Skeletal muscle tissue (tissue), 4 donors: ENCODE data around the gene LRRIQ4. TPM values are rescaled to one million over a fixed set of nuclear protein-coding genes. Genes with fewer than 3 reads are reported as not detected.

Source experiments
- H3K27ac ChIP-seq: one replicate; pipeline ENCODE4 v1.7.0; 2013; ENCODE audit warnings: mild to moderate bottlenecking, low read depth, low read length, inconsistent platforms
- H3K27me3 ChIP-seq, 3 donors: one replicate each; pipeline ENCODE4 v1.7.0; 2013; ENCODE audit warnings: low read length in 3 of 3; ENCODE audit not compliant: control insufficient read depth in 3 of 3, insufficient read depth in 3 of 3
- H3K36me3 ChIP-seq, 3 donors: one replicate each; pipeline ENCODE4 v1.7.0; 2013; ENCODE audit warnings: low read length in 3 of 3; ENCODE audit not compliant: control insufficient read depth in 3 of 3, insufficient read depth in 3 of 3
- H3K4me1 ChIP-seq, 3 donors: one replicate each; pipeline ENCODE4 v1.7.0; 2013; ENCODE audit warnings: low read length in 3 of 3, mild to moderate bottlenecking in 3 of 3; ENCODE audit not compliant: control insufficient read depth in 3 of 3, insufficient read depth in 3 of 3
- H3K4me3 ChIP-seq, 3 donors: one replicate each; pipeline ENCODE4 v1.7.0; 2013; ENCODE audit warnings: low read length in 3 of 3
- H3K9ac ChIP-seq, 3 donors: one replicate each; pipeline ENCODE4 v1.7.0; 2013; ENCODE audit warnings: low read length in 3 of 3, mild to moderate bottlenecking in 3 of 3, moderate library complexity in 2 of 3, low read depth in 1 of 3
- H3K9me3 ChIP-seq, 3 donors: one replicate each; pipeline ENCODE4 v1.7.0; 2013; ENCODE audit warnings: low read length in 3 of 3; ENCODE audit not compliant: control insufficient read depth in 3 of 3
- total RNA-seq: library from RNA; depleted of rRNA; stranded (reverse); fragments of >200 nt; gene quantifications from one replicate; pipeline ENCODE4 v1.2.3, GENCODE V29; 2014
- donor health status: Osteomylitis.

The LRRIQ4 gene
- not detected for total RNA-seq

GRCh38 chr3:169812332-169813235, at the start of gene LRRIQ4, which contains the start of gene LRRC34:
Gene LRRIQ4, plus strand, starts transcription at chr3:169812870. Its CDS starts 9,052 bp downstream, at chr3:169821922.
Gene LRRC34, minus strand, starts transcription at chr3:169812904. Its CDS starts 356 bp downstream, at chr3:169812548.
- H3K4me3 ChIP-seq, result peak within 1 kb of the TSS; percentile 65 to 73 (median 69)
- H3K27me3 ChIP-seq, result peaks cover 0 to 17% (median 13%) of the 10 kb centered on the region in 3 donors
- no peaks in the 10 kb centered on the region for H3K9me3 ChIP-seq
- peak within 1 kb of the TSS; percentile 56 to 80 (median 76) for H3K9ac ChIP-seq
- peaks cover 13 to 17% (median 17%) of the 10 kb centered on the region in 3 donors for H3K4me1 ChIP-seq
- H3K27ac ChIP-seq, result peak within 1 kb of the TSS; percentile 12
- H3K36me3 ChIP-seq, result no peaks in the 10 kb centered on the region

- H3K36me3 ChIP-seq, result no peaks in the 10 kb centered on the region
- H3K9me3 ChIP-seq, result no peaks in the 10 kb centered on the region
- peaks cover 0 to 4% (median 0%) of the 10 kb centered on the region in 3 donors for H3K27me3 ChIP-seq
- H3K4me3 ChIP-seq, result peak overlapping the region; percentile 77 to 95 (median 95)
- H3K9ac ChIP-seq, result peak overlapping the region; percentile 91 to 95 (median 94)
- peak overlapping the region; percentile 89 for H3K27ac ChIP-seq
- peaks cover 0 to 4% (median 0%) of the 10 kb centered on the region in 3 donors for H3K4me1 ChIP-seq
These were observed 48.3 kb upstream of the LRRIQ4 start for GRCh38 chr3:169764312-169764881.

- Histone ChIP-seq H3K27ac (peak within 1 kb of the TSS; percentile 89), H3K4me1 (peaks cover 0 to 4% (median 0%) of the 10 kb centered on the region in 3 donors), H3K36me3 (no peaks in the 10 kb centered on the region), H3K27me3 (peaks cover 0 to 4% (median 0%) of the 10 kb centered on the region in 3 donors), H3K4me3 (peak within 1 kb of the TSS; percentile 77 to 95 (median 95)), H3K9ac (peak within 1 kb of the TSS; percentile 91 to 95 (median 94)), H3K9me3 (no peaks in the 10 kb centered on the region)
These were observed 47.6 kb upstream of the LRRIQ4 start, which contains the start of gene TERC for GRCh38 chr3:169764882-169765612. Gene TERC, minus strand, starts transcription at chr3:169765060.

GRCh38 chr3:169769287-169770181, 43.1 kb upstream of the LRRIQ4 start, which contains the start of gene ACTRT3:
Gene ACTRT3, minus strand, starts transcription at chr3:169769561. Its CDS starts 41 bp downstream, at chr3:169769520.
- peaks cover 0 to under 1% (median 0%) of the 10 kb centered on the region in 3 donors for H3K36me3 ChIP-seq
- peaks cover 6 to 7% (median 7%) of the 10 kb centered on the region in 3 donors for H3K4me1 ChIP-seq
- H3K27me3 ChIP-seq, result no peaks in the 10 kb centered on the region
- H3K4me3 ChIP-seq, result peak within 1 kb of the TSS; percentile 62 to 90 (median 76)
- peak within 1 kb of the TSS; percentile 69 to 94 (median 85) for H3K9ac ChIP-seq
- H3K9me3 ChIP-seq, result no peaks in the 10 kb centered on the region
- H3K27ac ChIP-seq, result peak within 1 kb of the TSS; percentile 65

GRCh38 chr3:169771497-169772304, 41.0 kb upstream of the LRRIQ4 start:
- Histone ChIP-seq H3K27me3 (no peaks in the 10 kb centered on the region), H3K36me3 (peaks cover 0 to 17% (median 5%) of the 10 kb centered on the region in 3 donors), H3K27ac (peak overlapping the region; percentile 99), H3K4me1 (peaks cover 10 to 22% (median 14%) of the 10 kb centered on the region in 3 donors), H3K9ac (peak overlapping the region; percentile 95 to 99 (median 98)), H3K9me3 (no peaks in the 10 kb centered on the region), H3K4me3 (peak overlapping the region; percentile 98 to 99 (median 98))

- H3K36me3 ChIP-seq, result peaks cover 0 to 22% (median 12%) of the 10 kb centered on the region in 3 donors
- H3K9ac ChIP-seq, result peak overlapping the region; percentile 95 to 99 (median 98)
- no peaks in the 10 kb centered on the region for H3K9me3 ChIP-seq
- peaks cover 10 to 22% (median 14%) of the 10 kb centered on the region in 3 donors for H3K4me1 ChIP-seq
- H3K4me3 ChIP-seq, result peak overlapping the region; percentile 98 to 99 (median 98)
- no peaks in the 10 kb centered on the region for H3K27me3 ChIP-seq
- peak overlapping the region; percentile 99 for H3K27ac ChIP-seq
These were observed 40.3 kb upstream of the LRRIQ4 start for GRCh38 chr3:169772305-169772896.

GRCh38 chr3:169772897-169773816, 39.5 kb upstream of the LRRIQ4 start, which contains the start of gene MYNN:
Gene MYNN, plus strand, starts transcription at chr3:169773396. Its CDS starts 900 bp downstream, at chr3:169774296.
- H3K27ac ChIP-seq, result peak within 1 kb of the TSS; percentile 99
- H3K27me3 ChIP-seq, result no peaks in the 10 kb centered on the region
- no peaks in the 10 kb centered on the region for H3K9me3 ChIP-seq
- peaks cover 10 to 22% (median 14%) of the 10 kb centered on the region in 3 donors for H3K4me1 ChIP-seq
- H3K36me3 ChIP-seq, result peaks cover 2 to 29% (median 14%) of the 10 kb centered on the region in 3 donors
- peak within 1 kb of the TSS; percentile 95 to 99 (median 98) for H3K9ac ChIP-seq
- peak within 1 kb of the TSS; percentile 98 to 99 (median 98) for H3K4me3 ChIP-seq
